Endodermal cell (in vitro differentiated cells): Measurements from ENCODE around the gene HSDL2. TPM values are rescaled to one million over a fixed set of nuclear protein-coding genes. Genes with fewer than 3 reads are reported as not detected.
"Not testable (repeated sequence)": the region's sequence is repeated elsewhere in the genome, so short reads cannot be mapped to it uniquely, and the experiment has no call there.

Experiments
- DNase-seq: peaks from one replicate; pipeline ENCODE4 v3.0.0-alpha.2; 2017
- H3K27ac ChIP-seq: 2 replicates; pipeline ENCODE4 v1.5.1; 2013; ENCODE audit warnings: mild to moderate bottlenecking, low read depth, low read length, moderate library complexity
- H3K27me3 ChIP-seq: 2 replicates; pipeline ENCODE4 v1.6.1; 2013; ENCODE audit warnings: mild to moderate bottlenecking, low read length, moderate library complexity; ENCODE audit not compliant: insufficient read depth, control insufficient read depth, poor library complexity, severe bottlenecking
- H3K36me3 ChIP-seq: 2 replicates; pipeline ENCODE4 v1.7.0; 2013; ENCODE audit warnings: mild to moderate bottlenecking, low read length, moderate library complexity; ENCODE audit not compliant: control insufficient read depth, insufficient read depth
- H3K4me1 ChIP-seq: one replicate; pipeline ENCODE4 v1.7.0; 2013; ENCODE audit warnings: low read length; ENCODE audit not compliant: control insufficient read depth, insufficient read depth
- H3K4me3 ChIP-seq: 2 replicates; pipeline ENCODE4 v1.5.1; 2013; ENCODE audit warnings: mild to moderate bottlenecking, low read length, moderate library complexity
- H3K9ac ChIP-seq: 2 replicates; pipeline ENCODE4 v1.6.1; 2013; ENCODE audit warnings: mild to moderate bottlenecking, low read length, moderate library complexity; ENCODE audit not compliant: poor library complexity, severe bottlenecking; ENCODE audit errors: extremely low read depth
- H3K9me3 ChIP-seq: 2 replicates; pipeline ENCODE4 v1.6.1; 2013; ENCODE audit warnings: mild to moderate bottlenecking, low read length, moderate library complexity; ENCODE audit not compliant: control insufficient read depth
- H3K27ac Mint-ChIP-seq: 2 replicates; pipeline ENCODE4 v1.8.0; 2020; ENCODE audit warnings: mixed read lengths
- H3K27me3 Mint-ChIP-seq: 2 replicates; pipeline ENCODE4 v1.8.0; 2021; ENCODE audit warnings: mild to moderate bottlenecking, mixed read lengths; ENCODE audit not compliant: insufficient read depth
- H3K36me3 Mint-ChIP-seq: 2 replicates; pipeline ENCODE4 v1.8.0; 2020; ENCODE audit warnings: low read depth, mixed read lengths
- H3K4me1 Mint-ChIP-seq: 2 replicates; pipeline ENCODE4 v1.8.0; 2020; ENCODE audit warnings: mixed read lengths
- H3K4me3 Mint-ChIP-seq: 2 replicates; pipeline ENCODE4 v1.8.0; 2020; ENCODE audit warnings: mild to moderate bottlenecking, moderate library complexity, mixed read lengths
- H3K9me3 Mint-ChIP-seq: 2 replicates; pipeline ENCODE4 v1.8.0; 2020; ENCODE audit warnings: mild to moderate bottlenecking, mixed read lengths
- WGBS, 2 experiments: methylation state at CpG; one replicate each; pipeline versions ENCODE4 v1.1.5 to v1.1.7; 2013; ENCODE audit warnings: missing lambda C conversion rate in 2 of 2, mixed read lengths in 1 of 2; ENCODE audit not compliant: insufficient coverage in 1 of 2, insufficient read length in 1 of 2; 5-methylcytosine and 5-hydroxymethylcytosine counted together
- total RNA-seq, 2 donors: library from RNA; stranded (reverse); fragmentation: NEBNext Ultra II Directional in 1 of 2; extraction: Animal tissue kit (Norgen Biotek cat#: 25700) in 1 of 2; gene quantifications; 2 replicates in 1 of 2; 3 replicates in 1 of 2; pipeline ENCODE4 v1.2.1, GENCODE V29; 2021
- TF ChIP-seq, protein P1 (sequence below): fragments of 200-600 bp; sonication (generic); conservative IDR thresholded peaks from 2 replicates; pipeline ENCODE4 v1.5.0; 2021; ENCODE audit warnings: antibody characterized with exemption, mild to moderate bottlenecking

The HSDL2 gene
- total RNA-seq, 2 donors from 2014 or later, result 22.5 to 29.1 TPM

DNA sequence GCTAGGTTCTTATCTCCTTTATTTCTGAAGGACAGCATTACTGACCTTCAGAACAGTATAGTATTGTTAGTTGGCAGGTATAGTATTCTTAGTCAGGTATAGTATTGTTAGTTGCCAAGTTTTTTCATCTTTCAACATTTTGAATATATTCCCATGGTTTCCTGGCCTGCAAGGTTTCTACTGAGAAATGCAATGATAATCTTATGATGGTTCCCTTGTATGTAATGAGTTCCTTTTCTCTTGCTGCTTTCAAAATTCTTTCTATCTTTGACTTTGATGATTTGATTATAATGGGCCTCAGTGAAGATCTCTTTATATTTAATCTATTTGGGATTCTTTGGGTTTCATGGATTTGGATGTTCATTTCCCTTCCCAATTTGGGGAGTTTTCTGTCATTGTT, 12.4 kb upstream of the HSDL2 start:
- H3K9me3 ChIP-seq, result peaks cover 7% of the 10 kb centered on the region
- Mint-ChIP-seq H3K27me3 (no peaks in the 10 kb centered on the region), H3K27ac (no peak overlapping the region), H3K9me3 (peaks cover 44% of the 10 kb centered on the region), H3K4me1 (no peaks in the 10 kb centered on the region), H3K36me3 (peaks cover 4% of the 10 kb centered on the region), H3K4me3 (no peak overlapping the region)
- no peaks in the 10 kb centered on the region for H3K4me1 ChIP-seq
- H3K9ac ChIP-seq, result no peak overlapping the region
- TF ChIP-seq, protein P1, sequence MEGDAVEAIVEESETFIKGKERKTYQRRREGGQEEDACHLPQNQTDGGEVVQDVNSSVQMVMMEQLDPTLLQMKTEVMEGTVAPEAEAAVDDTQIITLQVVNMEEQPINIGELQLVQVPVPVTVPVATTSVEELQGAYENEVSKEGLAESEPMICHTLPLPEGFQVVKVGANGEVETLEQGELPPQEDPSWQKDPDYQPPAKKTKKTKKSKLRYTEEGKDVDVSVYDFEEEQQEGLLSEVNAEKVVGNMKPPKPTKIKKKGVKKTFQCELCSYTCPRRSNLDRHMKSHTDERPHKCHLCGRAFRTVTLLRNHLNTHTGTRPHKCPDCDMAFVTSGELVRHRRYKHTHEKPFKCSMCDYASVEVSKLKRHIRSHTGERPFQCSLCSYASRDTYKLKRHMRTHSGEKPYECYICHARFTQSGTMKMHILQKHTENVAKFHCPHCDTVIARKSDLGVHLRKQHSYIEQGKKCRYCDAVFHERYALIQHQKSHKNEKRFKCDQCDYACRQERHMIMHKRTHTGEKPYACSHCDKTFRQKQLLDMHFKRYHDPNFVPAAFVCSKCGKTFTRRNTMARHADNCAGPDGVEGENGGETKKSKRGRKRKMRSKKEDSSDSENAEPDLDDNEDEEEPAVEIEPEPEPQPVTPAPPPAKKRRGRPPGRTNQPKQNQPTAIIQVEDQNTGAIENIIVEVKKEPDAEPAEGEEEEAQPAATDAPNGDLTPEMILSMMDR, result no peak
- no peaks in the 10 kb centered on the region for H3K27me3 ChIP-seq
- no peak overlapping the region for H3K27ac ChIP-seq
- no peaks in the 10 kb centered on the region for H3K36me3 ChIP-seq
- no peak overlapping the region for H3K4me3 ChIP-seq
- DNase-seq, result no peak

DNA sequence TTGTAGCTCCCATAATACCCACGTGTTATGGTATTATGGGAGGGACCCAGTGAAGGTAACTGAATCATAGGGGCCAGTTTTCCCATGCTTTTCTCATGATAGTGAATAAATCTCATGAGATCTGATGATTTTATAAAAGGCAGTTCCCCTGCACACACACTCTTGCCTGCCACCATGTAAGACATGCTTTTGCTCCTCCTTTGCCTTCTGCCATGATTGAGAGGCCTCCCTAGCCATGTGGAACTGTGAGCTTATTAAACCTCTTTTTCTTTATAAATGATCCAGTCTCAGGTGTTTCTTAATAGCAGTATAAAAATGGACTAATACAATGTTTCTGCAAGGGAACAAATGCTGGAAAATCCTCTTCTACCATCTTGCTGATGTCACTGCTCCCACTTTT, 10.1 kb upstream of the HSDL2 start:
- Mint-ChIP-seq H3K9me3 (peaks cover 44% of the 10 kb centered on the region), H3K27me3 (no peaks in the 10 kb centered on the region), H3K4me3 (no peak overlapping the region), H3K27ac (no peak overlapping the region), H3K4me1 (no peaks in the 10 kb centered on the region), H3K36me3 (peaks cover 4% of the 10 kb centered on the region)
- no peak for DNase-seq
- TF ChIP-seq, protein P1, result no peak
- whole genome bisulfite sequencing, 2 experiments, result 88% methylated on average over 1 of the region's 1 CpG; no CpG with 5 or more reads in 1 of the 2 experiments
- peaks cover 7% of the 10 kb centered on the region for H3K9me3 ChIP-seq
- no peak overlapping the region for H3K4me3 ChIP-seq
- H3K36me3 ChIP-seq, result no peaks in the 10 kb centered on the region
- no peak overlapping the region for H3K27ac ChIP-seq
- no peaks in the 10 kb centered on the region for H3K27me3 ChIP-seq
- H3K4me1 ChIP-seq, result no peaks in the 10 kb centered on the region
- no peak overlapping the region for H3K9ac ChIP-seq

DNA sequence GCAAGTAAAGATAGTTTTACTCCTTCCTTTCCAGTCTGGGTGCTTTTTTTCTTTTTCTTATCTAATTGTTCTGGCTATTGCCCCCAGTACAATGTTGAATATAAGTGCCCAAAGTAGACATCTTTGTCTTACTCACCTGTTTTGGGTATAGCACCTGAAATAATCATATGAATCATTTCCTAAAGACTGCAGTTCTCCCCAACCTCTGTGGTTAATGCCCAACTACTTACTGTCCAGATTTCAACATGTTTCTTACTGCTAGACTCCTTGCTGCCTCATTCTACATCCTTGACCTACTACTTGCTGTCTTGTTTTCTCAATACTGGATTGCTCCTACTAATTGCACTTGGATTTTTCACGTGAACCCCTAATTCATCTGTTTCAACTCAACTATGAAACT, 8.8 kb upstream of the HSDL2 start:
- peaks cover 4% of the 10 kb centered on the region for H3K36me3 Mint-ChIP-seq
- H3K9ac ChIP-seq, result no peak overlapping the region
- H3K27ac Mint-ChIP-seq, result no peak overlapping the region
- TF ChIP-seq, protein P1, result no peak
- H3K9me3 ChIP-seq, result peaks cover 7% of the 10 kb centered on the region
- H3K4me3 ChIP-seq, result no peak overlapping the region
- DNase-seq, result no peak
- WGBS, 2 experiments, result 54% methylated on average over 1 of the region's 1 CpG; no CpG with 5 or more reads in 1 of the 2 experiments
- H3K27ac ChIP-seq, result no peak overlapping the region
- no peak overlapping the region for H3K4me3 Mint-ChIP-seq
- no peaks in the 10 kb centered on the region for H3K4me1 Mint-ChIP-seq
- H3K4me1 ChIP-seq, result no peaks in the 10 kb centered on the region
- H3K9me3 Mint-ChIP-seq, result peaks cover 34% of the 10 kb centered on the region
- H3K27me3 Mint-ChIP-seq, result no peaks in the 10 kb centered on the region
- no peaks in the 10 kb centered on the region for H3K36me3 ChIP-seq
- no peaks in the 10 kb centered on the region for H3K27me3 ChIP-seq

DNA sequence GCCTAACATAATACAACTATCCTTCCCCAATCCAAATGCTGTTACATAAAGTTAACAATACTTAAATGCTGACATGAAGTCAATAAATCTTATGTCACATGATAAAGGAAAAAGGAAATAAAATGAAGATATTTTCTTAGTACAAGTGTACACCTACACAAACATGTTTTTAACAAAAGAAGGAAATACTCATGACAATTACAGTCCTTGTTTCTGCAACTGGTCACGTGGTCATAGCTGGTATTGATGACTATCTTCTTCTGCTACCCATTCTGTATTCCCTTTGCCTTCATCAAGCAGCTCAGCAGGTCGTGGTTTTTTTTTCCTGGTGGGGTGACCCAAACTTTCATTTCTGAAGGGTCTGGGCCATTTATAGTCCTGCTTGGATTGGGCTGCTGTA, 6.2 kb upstream of the HSDL2 start:
- H3K9ac ChIP-seq, H3K9me3 ChIP-seq, H3K36me3 ChIP-seq, H3K4me3 Mint-ChIP-seq, H3K27me3 ChIP-seq, H3K27ac Mint-ChIP-seq, H3K27me3 Mint-ChIP-seq, H3K27ac ChIP-seq, H3K36me3 Mint-ChIP-seq, H3K4me3 ChIP-seq, H3K4me1 ChIP-seq: not testable (repeated sequence)
- Mint-ChIP-seq H3K4me1 (peaks cover 13% of the 10 kb centered on the region), H3K9me3 (peaks cover 17% of the 10 kb centered on the region)
- DNase-seq, result peak; percentile 5
- 88 to 90% methylated on average over 2 of the region's 2 CpGs for WGBS, 2 experiments

DNA sequence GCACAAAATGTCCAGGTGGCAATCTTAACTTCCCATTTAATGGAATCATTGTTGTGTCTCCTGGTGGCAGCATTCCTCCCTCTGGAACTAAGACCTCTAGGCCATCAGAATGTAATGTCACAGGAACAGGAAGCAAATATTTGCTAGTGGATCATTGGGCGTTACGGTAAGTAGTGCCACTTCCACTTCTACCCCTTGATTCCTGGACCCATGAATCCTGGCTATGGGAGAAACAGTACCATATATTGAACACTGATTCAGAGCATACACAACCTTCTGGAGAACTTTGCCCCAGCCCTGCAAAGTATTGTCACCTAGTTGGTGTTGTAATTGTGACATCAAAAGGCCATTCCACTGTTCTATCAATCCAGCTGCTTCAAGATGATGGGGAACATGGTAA, 5.7 kb upstream of the HSDL2 start:
- H3K9me3 Mint-ChIP-seq, result peaks cover 11% of the 10 kb centered on the region
- not testable (repeated sequence) for H3K27ac Mint-ChIP-seq, H3K36me3 ChIP-seq, H3K4me1 ChIP-seq, H3K27ac ChIP-seq, H3K4me3 ChIP-seq, H3K36me3 Mint-ChIP-seq, H3K27me3 ChIP-seq, H3K27me3 Mint-ChIP-seq, H3K9me3 ChIP-seq, H3K9ac ChIP-seq, DNase-seq, H3K4me3 Mint-ChIP-seq
- 97 to 100% methylated on average over 2 of the region's 2 CpGs for WGBS, 2 experiments
- peaks cover 16% of the 10 kb centered on the region for H3K4me1 Mint-ChIP-seq
